ENCODE data around the gene CLRN2.
"Not testable (repeated sequence)": the region's sequence is repeated elsewhere in the genome, so short reads cannot be mapped to it uniquely, and the experiment has no call there.

CLRN2 gene

DNA sequence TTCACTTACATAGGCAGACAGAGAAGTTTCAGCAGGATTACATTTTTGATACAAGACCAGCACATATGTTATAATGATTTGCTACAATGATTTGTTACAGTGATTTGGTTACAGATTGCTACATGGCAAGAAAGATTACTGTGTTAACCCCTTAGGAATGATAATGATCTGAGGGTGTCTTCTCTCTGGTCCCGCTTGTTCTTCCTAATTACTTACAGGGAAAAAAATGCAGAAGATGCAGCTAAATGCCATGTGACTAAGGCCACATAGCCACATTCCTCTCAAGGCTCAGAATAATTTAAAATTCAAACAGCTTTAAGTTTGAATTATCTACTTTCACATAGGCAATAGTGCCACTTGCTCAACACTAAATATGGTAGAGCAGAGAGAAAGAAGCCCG lies 52.3 kb downstream of the CLRN2 start:
- Histone ChIP-seq H3K27me3 (ENCODE audit: control insufficient read depth, insufficient read depth, low read length) (peaks cover 4% of the 10 kb centered on the region), H3K4me2 (ENCODE audit: low read length) (no peak overlapping the region), H3K9me3 (replicated peaks; ENCODE audit: low read length) (no peaks in the 10 kb centered on the region), H3K4me3 (ENCODE audit: low read length) (no peak overlapping the region), H3K36me3 (ENCODE audit: insufficient read depth, low read length) (no peaks in the 10 kb centered on the region), H3K9ac (ENCODE audit: low read depth, low read length) (no peak overlapping the region), H3K4me1 (ENCODE audit: control insufficient read depth, insufficient read depth, low read length) (no peaks in the 10 kb centered on the region)

DNA sequence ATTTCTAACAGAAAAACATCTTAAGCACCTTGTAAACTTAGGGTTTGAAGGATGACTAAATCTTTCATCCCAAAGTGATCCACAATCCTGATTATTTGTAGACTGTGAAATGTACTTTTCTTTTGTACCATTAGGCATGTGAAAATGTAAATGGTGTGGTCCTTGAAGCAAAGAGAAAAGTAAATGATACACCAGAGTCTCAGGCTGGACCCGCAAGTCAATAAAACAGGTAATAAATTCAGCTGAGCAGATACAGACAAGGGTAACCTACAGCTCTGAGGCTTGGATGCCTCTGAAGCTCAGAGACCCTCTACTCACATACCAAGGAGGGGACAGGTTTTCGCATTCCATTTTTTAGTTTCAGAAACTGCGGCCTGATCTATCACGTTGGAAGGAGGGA lies 59.2 kb downstream of the CLRN2 start:
- Histone ChIP-seq H3K9me3 (replicated peaks; ENCODE audit: low read length) (no peaks in the 10 kb centered on the region), H3K4me3 (ENCODE audit: low read length) (no peak overlapping the region), H3K36me3 (ENCODE audit: insufficient read depth, low read length) (no peaks in the 10 kb centered on the region), H3K9ac (ENCODE audit: low read depth, low read length) (no peak overlapping the region), H3K4me2 (ENCODE audit: low read length) (no peak overlapping the region), H3K27me3 (ENCODE audit: control insufficient read depth, insufficient read depth, low read length) (no peaks in the 10 kb centered on the region), H3K4me1 (ENCODE audit: control insufficient read depth, insufficient read depth, low read length) (peaks cover 14% of the 10 kb centered on the region)

DNA sequence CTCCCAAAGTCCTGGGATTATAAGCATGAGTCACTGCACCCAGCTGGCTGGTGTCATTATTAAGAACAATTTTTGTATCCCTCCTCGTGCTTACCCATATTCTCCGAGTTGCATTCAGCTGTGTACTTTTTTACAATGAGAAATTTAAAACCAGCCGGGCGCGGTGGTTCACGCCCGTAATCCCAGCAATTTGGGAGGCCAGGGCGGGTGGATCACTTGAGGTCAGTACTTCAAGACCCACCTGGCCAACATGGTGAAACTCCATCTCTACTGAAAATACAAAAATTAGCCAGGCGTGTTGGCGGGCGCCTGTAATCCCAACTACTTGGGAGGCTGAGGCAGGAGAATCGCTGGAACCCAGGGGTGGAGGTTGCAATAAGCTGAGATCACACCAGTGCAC lies 60.2 kb downstream of the CLRN2 start:
- not testable (repeated sequence) for H3K36me3 ChIP-seq (ENCODE audit: insufficient read depth, low read length); H3K27me3 ChIP-seq (ENCODE audit: control insufficient read depth, insufficient read depth, low read length); H3K4me3 ChIP-seq (ENCODE audit: low read length); H3K9me3 ChIP-seq (replicated peaks; ENCODE audit: low read length); H3K9ac ChIP-seq (ENCODE audit: low read depth, low read length); H3K4me2 ChIP-seq (ENCODE audit: low read length)
- peaks cover 14% of the 10 kb centered on the region for H3K4me1 ChIP-seq (ENCODE audit: control insufficient read depth, insufficient read depth, low read length)

Measured in skeletal muscle satellite cell (primary cell).